Right renal pelvis (tissue), 4 donors: ENCODE results near the gene VCX. TPM values are rescaled to one million over a fixed set of nuclear protein-coding genes. Genes with fewer than 3 reads are reported as not detected.
"Not testable (repeated sequence)": the region's sequence is repeated elsewhere in the genome, so short reads cannot be mapped to it uniquely, and the experiment has no call there.

ENCODE experiments used
- DNase-seq, 4 donors: peaks; one replicate each; pipeline ENCODE4 v3.0.0-alpha.2; 2013; ENCODE audit warnings: low read depth in 4 of 4, low spot score in 3 of 4, missing footprints in 1 of 4
- polyA plus RNA-seq, 4 donors: library from polyadenylated mRNA; unstranded; fragments of 120-200 nt; gene quantifications; one replicate each; pipeline ENCODE4 v1.2.1, GENCODE V29; 2013; ENCODE audit not compliant: insufficient read length in 4 of 4

VCX gene
- polyA plus RNA-seq, result under 1 TPM in 1 of 4 donors, not detected in 3; 0.14 TPM

- DNase-seq, result not testable (repeated sequence)
These were observed at the start of gene VCX for GRCh38 chrX:7842871-7843270. TSS of gene VCX (plus strand) at chrX:7843171. CDS start at chrX:7843204, 33 bp downstream.

- DNase-seq, result no peak
These were observed 44.6 kb upstream of the VCX start for GRCh38 chrX:7798327-7798726.

- no peak for DNase-seq
These were observed 41.3 kb upstream of the VCX start for GRCh38 chrX:7801711-7802110.

- DNase-seq, result no peak
These were observed 27.7 kb upstream of the VCX start for GRCh38 chrX:7815166-7815805.

- DNase-seq, result no peak
These were observed 14.4 kb upstream of the VCX start for GRCh38 chrX:7828594-7828993.

GRCh38 chrX:7841084-7841805 lies 1.7 kb upstream of the VCX start:
- no peak for DNase-seq

GRCh38 chrX:7852166-7852565 lies 9.2 kb downstream of the VCX start:
- no peak for DNase-seq

- DNase-seq, result no peak
These were observed 29.1 kb downstream of the VCX start for GRCh38 chrX:7872042-7872441.

GRCh38 chrX:7876957-7877356 lies 34.0 kb downstream of the VCX start:
- no peak for DNase-seq

- no peak for DNase-seq
These were observed 46.2 kb downstream of the VCX start for GRCh38 chrX:7889135-7889534.

GRCh38 chrX:7889680-7890079 lies 46.7 kb downstream of the VCX start:
- DNase-seq, result no peak

- no peak for DNase-seq
These were observed 49.0 kb downstream of the VCX start for GRCh38 chrX:7891928-7892327.

Other genes starting within 250 kb of the VCX start
- 10 to 100 TPM; 30.1 to 31.9 (median 31.2) TPM for gene PNPLA4, start 84.2 kb downstream of the VCX start, polyA plus RNA-seq